Measurements from ENCODE around the gene PRSS50. TPM values are rescaled to one million over a fixed set of nuclear protein-coding genes. Genes with fewer than 3 reads are reported as not detected.

Gene PRSS50
- total RNA-seq, 1 donor from 2014 or later, result 0.20 TPM

DNA sequence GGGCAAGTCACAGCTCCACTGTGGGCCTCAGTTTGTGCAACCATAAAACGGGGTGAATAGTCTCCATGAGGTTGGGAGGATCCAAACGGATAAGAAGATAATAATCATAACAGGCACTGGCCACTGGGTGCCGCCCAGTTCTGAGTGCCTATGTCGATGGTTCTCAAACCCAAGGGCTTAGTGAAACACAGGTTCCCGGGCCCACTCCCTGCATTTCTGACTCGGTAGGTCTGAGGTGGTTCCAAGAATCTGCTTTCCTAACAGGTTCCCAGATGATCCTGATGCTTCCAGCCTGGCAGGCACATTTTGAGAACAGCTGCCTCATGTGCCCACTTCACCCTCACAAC is 45.3 kb downstream of the PRSS50 start:
- peaks cover 6% of the 10 kb centered on the region for H3K36me3 ChIP-seq
- no peaks in the 10 kb centered on the region for H3K27me3 ChIP-seq
- H3K9me3 ChIP-seq, result no peaks in the 10 kb centered on the region
- no peak overlapping the region for H3K4me3 ChIP-seq
- intact Hi-C loops (cut with DNase I), result no loop called here
- no peak for ATAC-seq
- H3K27ac ChIP-seq, result no peak overlapping the region
- TF ChIP-seq, protein P1, sequence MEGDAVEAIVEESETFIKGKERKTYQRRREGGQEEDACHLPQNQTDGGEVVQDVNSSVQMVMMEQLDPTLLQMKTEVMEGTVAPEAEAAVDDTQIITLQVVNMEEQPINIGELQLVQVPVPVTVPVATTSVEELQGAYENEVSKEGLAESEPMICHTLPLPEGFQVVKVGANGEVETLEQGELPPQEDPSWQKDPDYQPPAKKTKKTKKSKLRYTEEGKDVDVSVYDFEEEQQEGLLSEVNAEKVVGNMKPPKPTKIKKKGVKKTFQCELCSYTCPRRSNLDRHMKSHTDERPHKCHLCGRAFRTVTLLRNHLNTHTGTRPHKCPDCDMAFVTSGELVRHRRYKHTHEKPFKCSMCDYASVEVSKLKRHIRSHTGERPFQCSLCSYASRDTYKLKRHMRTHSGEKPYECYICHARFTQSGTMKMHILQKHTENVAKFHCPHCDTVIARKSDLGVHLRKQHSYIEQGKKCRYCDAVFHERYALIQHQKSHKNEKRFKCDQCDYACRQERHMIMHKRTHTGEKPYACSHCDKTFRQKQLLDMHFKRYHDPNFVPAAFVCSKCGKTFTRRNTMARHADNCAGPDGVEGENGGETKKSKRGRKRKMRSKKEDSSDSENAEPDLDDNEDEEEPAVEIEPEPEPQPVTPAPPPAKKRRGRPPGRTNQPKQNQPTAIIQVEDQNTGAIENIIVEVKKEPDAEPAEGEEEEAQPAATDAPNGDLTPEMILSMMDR (IDR thresholded peaks at IDR 0.05), result no peak
- no peaks in the 10 kb centered on the region for H3K4me1 ChIP-seq
- DNase-seq, result peak; percentile 46

GRCh38 chr3:46671541-46672348 is 45.9 kb downstream of the PRSS50 start:
- Histone ChIP-seq H3K9me3 (no peaks in the 10 kb centered on the region), H3K4me1 (no peaks in the 10 kb centered on the region), H3K36me3 (peaks cover 6% of the 10 kb centered on the region), H3K27me3 (no peaks in the 10 kb centered on the region), H3K27ac (no peak overlapping the region), H3K4me3 (no peak overlapping the region)
- TF ChIP-seq, protein P1 (IDR thresholded peaks at IDR 0.05), result no peak
- peak; percentile 59 for DNase-seq
- intact Hi-C loops (cut with DNase I), result no loop called here
- no peak for ATAC-seq

DNA sequence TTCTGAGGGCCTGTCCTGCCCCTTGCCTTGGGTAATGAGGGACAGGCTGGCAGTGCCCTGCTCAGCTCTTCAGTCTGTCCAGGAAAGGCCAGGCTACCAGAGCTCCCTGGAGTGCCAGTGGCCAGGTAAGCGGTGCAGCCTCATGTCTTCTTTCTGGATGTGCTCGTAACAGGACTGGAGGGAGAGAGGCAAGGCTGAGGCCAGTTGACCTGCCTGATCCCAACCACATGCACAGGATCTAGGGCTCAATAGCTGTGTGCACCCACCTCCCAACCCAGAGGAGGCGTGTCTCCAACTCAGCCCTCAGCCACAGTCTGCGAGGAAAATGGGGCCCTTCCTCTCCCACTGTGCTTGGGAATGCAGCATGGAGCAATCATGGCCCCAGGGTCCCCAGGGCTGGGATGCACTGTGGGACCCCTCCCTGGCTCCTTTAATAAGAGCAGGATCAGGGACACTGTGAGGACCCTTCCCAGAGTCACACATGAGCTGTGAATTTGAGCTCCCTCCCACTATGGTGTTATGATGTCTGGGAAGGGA is 46.7 kb downstream of the PRSS50 start:
- Histone ChIP-seq H3K9me3 (no peaks in the 10 kb centered on the region), H3K36me3 (peaks cover 6% of the 10 kb centered on the region), H3K4me3 (no peak overlapping the region), H3K4me1 (no peaks in the 10 kb centered on the region), H3K27ac (no peak overlapping the region), H3K27me3 (no peaks in the 10 kb centered on the region)
- ATAC-seq (no peak), DNase-seq (peak; percentile 53)
- intact Hi-C loops (cut with DNase I), result no loop called here
- TF ChIP-seq, protein P1 (IDR thresholded peaks at IDR 0.05), result no peak

DNA sequence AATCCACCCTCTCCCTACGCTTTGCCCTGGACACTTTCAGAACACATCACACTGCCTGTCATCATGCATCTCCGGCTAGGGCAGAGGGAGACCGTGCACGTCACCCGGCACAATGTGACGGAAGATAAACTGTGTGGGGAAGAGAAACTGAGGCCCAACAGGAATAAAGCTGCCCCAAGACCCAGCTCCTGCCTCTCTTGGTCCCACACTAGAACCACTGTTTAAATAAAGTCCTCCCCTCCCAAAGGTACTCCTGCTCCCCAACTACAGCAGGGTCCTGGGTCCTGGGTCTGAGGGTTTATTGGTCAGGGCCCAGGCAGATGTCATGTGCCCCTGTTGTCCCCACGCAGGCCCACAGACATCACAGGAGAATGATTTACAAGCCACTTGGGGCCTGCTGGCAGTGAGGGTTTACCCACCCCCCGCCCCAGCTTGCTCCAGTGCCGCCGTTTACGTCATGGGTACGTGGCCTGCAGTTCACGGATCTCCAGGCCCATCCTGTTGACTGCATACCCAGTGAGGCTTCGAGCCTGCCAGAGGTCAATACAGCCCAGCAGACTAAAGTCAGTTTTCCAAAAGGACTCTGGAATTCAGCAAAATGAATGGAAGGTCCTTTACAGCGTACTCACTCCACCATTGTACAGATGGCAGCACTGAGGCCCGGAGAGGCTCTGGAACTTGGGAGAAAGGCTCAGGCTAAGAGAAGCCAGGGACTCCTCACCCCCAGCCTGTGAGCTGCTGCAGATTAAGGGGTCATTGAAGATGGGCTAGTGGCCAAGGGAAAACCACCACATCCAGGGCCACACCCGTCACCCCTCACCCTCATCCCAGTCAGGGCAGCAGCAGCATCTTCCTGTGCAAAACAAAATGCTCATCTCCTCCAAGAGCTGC is 47.4 kb downstream of the PRSS50 start:
- H3K9me3 ChIP-seq, result no peaks in the 10 kb centered on the region
- peaks cover 3% of the 10 kb centered on the region for H3K36me3 ChIP-seq
- ATAC-seq (no peak), DNase-seq (peak; percentile 33)
- H3K27me3 ChIP-seq, result no peaks in the 10 kb centered on the region
- no peaks in the 10 kb centered on the region for H3K4me1 ChIP-seq
- no peak overlapping the region for H3K27ac ChIP-seq
- intact Hi-C loops (cut with DNase I), result no loop called here
- TF ChIP-seq, protein P1 (IDR thresholded peaks at IDR 0.05), result no peak
- no peak overlapping the region for H3K4me3 ChIP-seq

DNA sequence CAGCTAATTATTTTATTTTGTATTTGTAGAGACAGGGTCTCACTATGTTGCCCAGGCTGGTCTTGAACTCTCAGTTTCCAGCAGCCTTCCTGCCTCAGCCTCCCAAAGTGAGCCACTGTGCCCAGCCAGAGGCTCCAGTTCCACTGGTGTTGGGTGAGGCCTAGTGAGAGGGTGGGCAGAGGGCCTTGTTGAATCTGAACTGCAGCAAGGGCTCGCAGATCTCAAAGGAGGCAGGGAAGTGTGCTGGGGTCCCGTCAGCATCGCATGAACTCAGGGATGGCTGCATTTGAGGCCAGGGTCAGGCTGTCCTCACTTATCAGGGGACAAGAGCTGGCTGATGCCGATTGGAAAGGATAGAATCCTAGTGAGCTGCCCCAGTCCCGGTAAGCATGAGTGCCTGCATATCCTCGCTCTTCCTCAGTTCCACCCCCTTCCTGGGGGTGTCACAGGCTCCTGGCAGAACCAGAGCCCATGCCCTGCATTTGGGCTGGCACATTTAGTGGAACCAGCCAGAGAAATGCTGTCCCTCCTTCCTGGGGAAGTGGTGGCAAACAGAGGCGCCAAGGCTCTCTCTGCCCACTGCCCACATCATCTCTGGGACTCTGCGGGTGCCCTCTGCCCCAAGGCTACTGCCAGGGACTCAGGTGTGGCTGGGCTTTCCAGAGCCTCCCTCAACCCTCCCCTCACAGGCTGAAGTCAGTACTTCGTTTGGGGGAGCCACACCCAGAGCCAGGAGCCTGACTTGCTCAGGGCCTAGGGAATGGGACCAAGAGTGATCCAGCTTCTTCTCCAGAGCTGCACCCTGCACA is 48.3 kb downstream of the PRSS50 start:
- no peak overlapping the region for H3K4me3 ChIP-seq
- H3K27me3 ChIP-seq, result no peaks in the 10 kb centered on the region
- ATAC-seq (no peak), DNase-seq (peak; percentile 63)
- intact Hi-C loops (cut with DNase I), result no loop called here
- no peaks in the 10 kb centered on the region for H3K4me1 ChIP-seq
- TF ChIP-seq, protein P1 (IDR thresholded peaks at IDR 0.05), result no peak
- H3K36me3 ChIP-seq, result no peaks in the 10 kb centered on the region
- H3K27ac ChIP-seq, result no peak overlapping the region
- H3K9me3 ChIP-seq, result no peaks in the 10 kb centered on the region

Data from upper lobe of right lung (tissue), 1 donor.